Body of pancreas (tissue), 4 donors: ENCODE results near the gene ACVR1. TPM values are rescaled to one million over a fixed set of nuclear protein-coding genes. Genes with fewer than 3 reads are reported as not detected.

ENCODE experiments used
- ATAC-seq: fragments of 150-250 bp; one replicate; pipeline ENCODE4 v1.9.1; 2016
- DNase-seq, 4 donors: peaks; one replicate each; pipeline ENCODE4 v3.0.0-alpha.2; 2019
- H3K27ac ChIP-seq, 4 donors: fragments of 200-600 bp; sonication (generic); 1 replicate in 3 of 4; 2 replicates in 1 of 4; pipeline versions ENCODE4 v1.5.1 to v1.6.1; 2016 to 2019; ENCODE audit warnings: mild to moderate bottlenecking in 1 of 4, mixed read lengths in 1 of 4, moderate library complexity in 1 of 4
- H3K27me3 ChIP-seq, 2 donors: fragments of 200-600 bp; sonication (generic); one replicate each; pipeline ENCODE4 v1.6.0; 2016; ENCODE audit warnings: mild to moderate bottlenecking in 1 of 2
- H3K36me3 ChIP-seq, 2 donors: fragments of 200-600 bp; sonication (generic); replicated peaks in 1 of 2; 2 replicates each; pipeline ENCODE4 v1.5.1; 2016; ENCODE audit warnings: low read depth in 2 of 2; ENCODE audit not compliant: insufficient read depth in 1 of 2
- H3K4me1 ChIP-seq: fragments of 200-600 bp; sonication (generic); one replicate; pipeline ENCODE4 v1.6.0; 2016
- H3K4me3 ChIP-seq, 2 donors: fragments of 200-600 bp; sonication (generic); 1 replicate in 1 of 2; 2 replicates in 1 of 2; pipeline ENCODE4 v1.5.1; 2016 to 2019
- H3K9me3 ChIP-seq, 3 donors: fragments of 200-600 bp; sonication (generic); 1 replicate in 2 of 3; 2 replicates in 1 of 3; pipeline ENCODE4 v1.5.1; 2016
- POLR2A ChIP-seq, 3 donors: fragments of 450-650 bp; IDR thresholded peaks; one replicate each; pipeline ENCODE4 v1.6.1; 2016; ENCODE audit warnings: antibody characterized with exemption in 3 of 3, mild to moderate bottlenecking in 2 of 3
- WGBS, 2 donors: methylation state at CpG; one replicate each; pipeline ENCODE4 v1.1.5; 2017; 5-methylcytosine and 5-hydroxymethylcytosine counted together
- intact Hi-C: fragments of 100-400 bp; cut with DNase I; formaldehyde crosslinking; loops from one replicate; pipeline ENCODE4 v1.15.1; 2023
- total RNA-seq, 2 donors: library from RNA; depleted of rRNA; stranded (reverse); fragments of >200 nt; gene quantifications; one replicate each; pipeline ENCODE4 v1.1.0, GENCODE V29; 2016
- TF ChIP-seq, protein P1 (sequence below), 7 experiments: fragments of 450-650 bp in 4 of 7; fragments of 200-600 bp in 3 of 7; sonication (generic) in 3 of 7; IDR thresholded peaks; one replicate each; pipeline ENCODE4 v1.5.1; 2016 to 2019; ENCODE audit warnings: antibody characterized with exemption in 7 of 7

Gene ACVR1
- total RNA-seq, 2 donors from 2014 or later: 14.0 to 18.5 TPM

DNA sequence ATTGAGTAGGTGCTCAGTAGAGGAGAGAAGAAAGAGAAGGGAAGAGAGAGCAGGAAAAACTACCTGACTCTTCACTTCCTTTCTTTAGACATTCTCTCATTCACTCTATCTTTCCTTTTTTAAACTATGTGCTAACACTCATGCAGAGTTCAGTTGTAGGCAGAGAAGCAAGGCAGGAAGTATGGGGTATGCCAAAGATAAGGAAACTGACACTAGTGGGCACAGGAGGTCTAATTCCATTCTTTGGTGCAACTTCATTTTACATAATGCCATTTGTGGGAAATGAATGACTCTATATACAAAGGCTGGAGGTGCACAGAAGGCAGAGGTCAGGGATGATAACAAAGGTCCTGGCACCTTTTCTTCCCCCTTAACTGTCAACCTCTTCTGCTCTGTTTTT is 35.1 kb upstream of the ACVR1 start:
- Histone ChIP-seq H3K36me3 (no peaks in the 10 kb centered on the region), H3K9me3 (no peaks in the 10 kb centered on the region), H3K4me1 (no peaks in the 10 kb centered on the region), H3K27me3 (no peaks in the 10 kb centered on the region), H3K4me3 (no peak overlapping the region), H3K27ac (no peak overlapping the region)
- TF ChIP-seq POLR2A (IDR thresholded peaks at IDR 0.05): no peak
- TF ChIP-seq, protein P1, sequence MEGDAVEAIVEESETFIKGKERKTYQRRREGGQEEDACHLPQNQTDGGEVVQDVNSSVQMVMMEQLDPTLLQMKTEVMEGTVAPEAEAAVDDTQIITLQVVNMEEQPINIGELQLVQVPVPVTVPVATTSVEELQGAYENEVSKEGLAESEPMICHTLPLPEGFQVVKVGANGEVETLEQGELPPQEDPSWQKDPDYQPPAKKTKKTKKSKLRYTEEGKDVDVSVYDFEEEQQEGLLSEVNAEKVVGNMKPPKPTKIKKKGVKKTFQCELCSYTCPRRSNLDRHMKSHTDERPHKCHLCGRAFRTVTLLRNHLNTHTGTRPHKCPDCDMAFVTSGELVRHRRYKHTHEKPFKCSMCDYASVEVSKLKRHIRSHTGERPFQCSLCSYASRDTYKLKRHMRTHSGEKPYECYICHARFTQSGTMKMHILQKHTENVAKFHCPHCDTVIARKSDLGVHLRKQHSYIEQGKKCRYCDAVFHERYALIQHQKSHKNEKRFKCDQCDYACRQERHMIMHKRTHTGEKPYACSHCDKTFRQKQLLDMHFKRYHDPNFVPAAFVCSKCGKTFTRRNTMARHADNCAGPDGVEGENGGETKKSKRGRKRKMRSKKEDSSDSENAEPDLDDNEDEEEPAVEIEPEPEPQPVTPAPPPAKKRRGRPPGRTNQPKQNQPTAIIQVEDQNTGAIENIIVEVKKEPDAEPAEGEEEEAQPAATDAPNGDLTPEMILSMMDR (IDR thresholded peaks at IDR 0.05): no peak
- intact Hi-C loops: no loop called here
- ATAC-seq: no peak
- no peak for DNase-seq

DNA sequence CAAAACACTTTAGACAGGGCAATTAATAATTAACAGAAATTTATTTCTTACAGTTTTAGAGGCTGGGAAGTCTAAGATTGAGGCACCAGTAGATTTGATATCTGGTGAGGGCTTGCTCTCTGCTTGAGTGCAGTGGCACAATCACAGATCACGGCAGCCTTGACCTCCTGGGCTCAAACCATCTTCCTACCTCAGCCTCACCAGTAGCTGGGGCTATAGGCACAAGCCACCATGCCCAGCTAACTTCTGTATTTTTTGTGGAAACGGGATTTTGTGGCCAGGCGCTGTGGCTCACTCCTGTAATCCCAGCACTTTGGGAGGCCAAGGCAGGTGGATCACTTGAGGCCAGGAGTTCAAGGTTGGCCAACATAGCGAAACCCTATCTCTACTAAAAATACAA is 29.0 kb upstream of the ACVR1 start:
- ATAC-seq: no peak
- WGBS, 2 donors: 91 to 97% methylated on average over 4 of the region's 4 CpGs
- TF ChIP-seq, protein P1 (IDR thresholded peaks at IDR 0.05): no peak
- TF ChIP-seq POLR2A (IDR thresholded peaks at IDR 0.05): no peak

DNA sequence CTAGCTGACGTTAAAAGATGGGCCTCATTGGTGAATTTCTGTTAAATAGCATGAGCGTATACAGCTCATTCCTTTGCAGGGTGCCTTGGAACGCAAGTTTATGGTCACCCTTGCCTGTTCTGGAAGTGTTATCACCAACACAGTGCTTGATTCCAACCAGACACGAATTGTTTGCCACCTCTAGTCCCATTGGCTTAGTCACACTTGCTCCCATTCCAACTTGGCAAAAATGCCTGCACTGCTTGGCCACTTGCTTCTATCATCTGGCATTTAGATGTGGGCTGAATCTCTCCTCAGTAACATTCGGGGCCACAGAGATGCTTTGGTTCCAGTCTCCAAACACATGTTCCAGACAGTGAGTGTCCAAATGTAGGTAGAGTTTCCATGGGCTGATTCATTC is 27.5 kb upstream of the ACVR1 start:
- Histone ChIP-seq H3K36me3 (no peaks in the 10 kb centered on the region), H3K4me1 (peaks cover under 1% of the 10 kb centered on the region), H3K27ac (no peak overlapping the region), H3K4me3 (no peak overlapping the region), H3K9me3 (no peaks in the 10 kb centered on the region), H3K27me3 (no peaks in the 10 kb centered on the region)
- TF ChIP-seq, protein P1 (IDR thresholded peaks at IDR 0.05): no peak
- no peak for TF ChIP-seq POLR2A (IDR thresholded peaks at IDR 0.05)
- no peak for DNase-seq
- no peak for ATAC-seq
- 79 to 83% methylated on average over 5 of the region's 5 CpGs for WGBS, 2 donors
- intact Hi-C loops: no loop called here

More for the DNA sequence above, 29.0 kb upstream of the ACVR1 start:
- intact Hi-C loops: no loop called here
- no peaks in the 10 kb centered on the region for H3K9me3 ChIP-seq
- no peak overlapping the region for H3K27ac ChIP-seq
- no peaks in the 10 kb centered on the region for H3K4me1 ChIP-seq
- H3K27me3 ChIP-seq: no peaks in the 10 kb centered on the region
- no peaks in the 10 kb centered on the region for H3K36me3 ChIP-seq
- DNase-seq: no peak
- no peak overlapping the region for H3K4me3 ChIP-seq

DNA sequence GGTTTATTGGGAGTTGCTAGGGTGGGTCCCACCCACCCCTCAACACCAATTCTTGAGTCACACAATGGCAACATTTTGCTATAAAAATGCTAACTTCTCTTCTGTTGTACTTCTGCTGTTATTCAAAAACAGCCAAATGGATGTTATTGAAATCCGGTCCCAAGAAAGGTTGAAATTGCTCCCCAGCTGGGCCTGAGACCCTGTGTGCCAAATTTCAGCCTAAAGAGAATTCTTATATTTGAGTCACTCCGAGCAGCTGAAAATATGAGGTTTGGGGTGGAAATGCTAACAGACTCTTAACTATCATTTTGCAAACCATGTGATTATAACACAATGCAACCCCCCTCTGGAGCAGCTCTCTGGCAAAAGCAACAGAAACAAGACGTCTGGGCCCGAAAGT is 27.0 kb upstream of the ACVR1 start:
- H3K27ac ChIP-seq: no peak overlapping the region
- TF ChIP-seq POLR2A (IDR thresholded peaks at IDR 0.05): no peak
- TF ChIP-seq, protein P1 (IDR thresholded peaks at IDR 0.05): no peak
- H3K4me3 ChIP-seq: no peak overlapping the region
- ATAC-seq (no peak), DNase-seq (no peak)
- H3K9me3 ChIP-seq: no peaks in the 10 kb centered on the region
- H3K36me3 ChIP-seq: no peaks in the 10 kb centered on the region
- peaks cover 5% of the 10 kb centered on the region for H3K4me1 ChIP-seq
- intact Hi-C loops: no loop called here
- H3K27me3 ChIP-seq: no peaks in the 10 kb centered on the region
- 86 to 87% methylated on average over 2 to 4 of the region's 4 CpGs for WGBS, 2 donors

DNA sequence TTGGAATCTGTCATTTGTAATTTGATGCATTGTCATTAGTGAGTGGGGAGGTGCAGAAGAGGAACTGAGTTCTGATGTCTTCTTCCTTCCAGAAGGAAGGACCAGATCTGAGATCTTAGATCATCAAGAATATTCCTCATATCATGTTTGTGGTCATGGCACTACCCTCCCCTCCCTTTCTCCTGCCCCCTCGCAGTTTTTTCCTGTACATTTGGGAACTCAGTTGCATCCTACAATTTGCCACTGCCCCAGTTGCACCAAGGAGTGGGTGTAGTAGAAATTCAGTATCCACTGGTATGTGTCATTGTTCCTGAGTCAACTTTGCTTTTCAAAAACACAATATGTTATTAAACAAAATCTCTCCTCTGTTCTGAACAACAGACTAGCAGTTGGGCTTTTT is 26.6 kb upstream of the ACVR1 start:
- TF ChIP-seq POLR2A (IDR thresholded peaks at IDR 0.05): no peak
- TF ChIP-seq, protein P1 (IDR thresholded peaks at IDR 0.05): no peak
- no peak for DNase-seq
- no peak for ATAC-seq
- Histone ChIP-seq H3K27ac (no peak overlapping the region), H3K36me3 (no peaks in the 10 kb centered on the region), H3K27me3 (no peaks in the 10 kb centered on the region), H3K9me3 (no peaks in the 10 kb centered on the region), H3K4me3 (no peak overlapping the region), H3K4me1 (peaks cover 7% of the 10 kb centered on the region)
- intact Hi-C loops: no loop called here
- WGBS, 2 donors: 75 to 100% methylated on average over 1 of the region's 1 CpG
